GM10266 (cell line): ENCODE data around the gene RRBP1.

ENCODE experiments used
- DNase-seq: peaks from one replicate; pipeline ENCODE4 v3.0.0; 2012; ENCODE audit errors: extremely low spot score
- CTCF ChIP-seq: IDR thresholded peaks from 2 replicates; pipeline ENCODE4 v1.5.1; 2012; ENCODE audit warnings: mild to moderate bottlenecking, low read depth; ENCODE audit not compliant: control insufficient read depth, insufficient read depth; ENCODE audit errors: missing control alignments

The RRBP1 gene

GRCh38 chr20:17679941-17680835 lies 1.9 kb downstream of the RRBP1 start:
- no peak for DNase-seq
- TF ChIP-seq CTCF: no peak

- no peak for TF ChIP-seq CTCF
- DNase-seq: no peak
Measured at GRCh38 chr20:17678886-17679285, 3.2 kb downstream of the RRBP1 start.

GRCh38 chr20:17678295-17678694 lies 3.7 kb downstream of the RRBP1 start:
- no peak for DNase-seq
- TF ChIP-seq CTCF: no peak

GRCh38 chr20:17676942-17677341 lies 5.1 kb downstream of the RRBP1 start:
- TF ChIP-seq CTCF: no peak
- no peak for DNase-seq

- TF ChIP-seq CTCF: no peak
- DNase-seq: no peak
Measured at GRCh38 chr20:17676378-17676759, 5.7 kb downstream of the RRBP1 start.

GRCh38 chr20:17675519-17676377 lies 6.3 kb downstream of the RRBP1 start:
- DNase-seq: no peak
- TF ChIP-seq CTCF: no peak
